ENCODE data around the gene CPT1B. TPM values are rescaled to one million over a fixed set of nuclear protein-coding genes. Genes with fewer than 3 reads are reported as not detected.

The CPT1B gene
- total RNA-seq, 1 experiment from 2014 or later: 9.0 TPM

- DNase-seq (ENCODE audit: low read depth): no peak
These were observed 7.4 kb downstream of the CPT1B start for GRCh38 chr22:50570861-50571260.

GRCh38 chr22:50569896-50570535 is 8.2 kb downstream of the CPT1B start:
- no peak for DNase-seq (ENCODE audit: low read depth)

GRCh38 chr22:50569041-50569459 is 9.2 kb downstream of the CPT1B start:
- no peak for DNase-seq (ENCODE audit: low read depth)

- DNase-seq (ENCODE audit: low read depth): no peak
These were observed 9.6 kb downstream of the CPT1B start for GRCh38 chr22:50568626-50569025.

- no peak for DNase-seq (ENCODE audit: low read depth)
These were observed 10.4 kb downstream of the CPT1B start for GRCh38 chr22:50567721-50568252.

GRCh38 chr22:50564289-50564688 is 13.9 kb downstream of the CPT1B start:
- no peak for DNase-seq (ENCODE audit: low read depth)

- DNase-seq (ENCODE audit: low read depth): no peak
These were observed 14.6 kb downstream of the CPT1B start for GRCh38 chr22:50563413-50564160.

GRCh38 chr22:50562523-50563412 is 15.5 kb downstream of the CPT1B start, which contains the start of gene SYCE3:
Gene SYCE3 (minus strand): TSS chr22:50562919. CDS start chr22:50556405, 6,514 bp downstream.
- DNase-seq (ENCODE audit: low read depth): peak; percentile 84

- DNase-seq (ENCODE audit: low read depth): no peak
These were observed 16.5 kb downstream of the CPT1B start for GRCh38 chr22:50561401-50562358.

GRCh38 chr22:50560034-50560433 is 18.2 kb downstream of the CPT1B start:
- DNase-seq (ENCODE audit: low read depth): no peak

- no peak for DNase-seq (ENCODE audit: low read depth)
These were observed 21.5 kb downstream of the CPT1B start for GRCh38 chr22:50556703-50557102.

- DNase-seq (ENCODE audit: low read depth): no peak
These were observed 24.9 kb downstream of the CPT1B start for GRCh38 chr22:50553310-50553709.

- no peak for DNase-seq (ENCODE audit: low read depth)
These were observed 27.0 kb downstream of the CPT1B start for GRCh38 chr22:50551160-50551752.

GRCh38 chr22:50550395-50550794 is 27.8 kb downstream of the CPT1B start:
- DNase-seq (ENCODE audit: low read depth): no peak

- no peak for DNase-seq (ENCODE audit: low read depth)
These were observed 29.1 kb downstream of the CPT1B start for GRCh38 chr22:50548921-50549790.

- no peak for DNase-seq (ENCODE audit: low read depth)
These were observed 29.9 kb downstream of the CPT1B start for GRCh38 chr22:50548040-50548920.

- no peak for DNase-seq (ENCODE audit: low read depth)
These were observed 30.8 kb downstream of the CPT1B start for GRCh38 chr22:50547263-50547985.
